Kidney (tissue), 14 donors: ENCODE results near the gene EDEM1. TPM values are rescaled to one million over a fixed set of nuclear protein-coding genes. Genes with fewer than 3 reads are reported as not detected.

ENCODE experiments used
- DNase-seq, 5 donors: peaks; one replicate each; pipeline ENCODE4 v3.0.0-alpha.2; 2013 to 2020
- FAIRE-seq: peaks from 2 replicates; lab custom pipeline; 2012; peaks lifted over from hg19 to GRCh38; lab: Jason Lieb, UNC
- H3K27ac ChIP-seq, 2 donors: one replicate each; pipeline ENCODE4 v1.7.0; 2013; ENCODE audit warnings: low read depth in 2 of 2, low read length in 2 of 2, inconsistent platforms in 1 of 2
- H3K27me3 ChIP-seq: one replicate; pipeline ENCODE4 v1.7.1; 2013; ENCODE audit warnings: low read length, inconsistent platforms; ENCODE audit not compliant: control insufficient read depth, insufficient read depth
- H3K36me3 ChIP-seq, 3 donors: one replicate each; pipeline versions ENCODE4 v1.7.0 to v1.7.1; 2013; ENCODE audit warnings: low read length in 3 of 3, control low read depth in 1 of 3, inconsistent platforms in 1 of 3; ENCODE audit not compliant: insufficient read depth in 3 of 3, control insufficient read depth in 2 of 3
- H3K4me1 ChIP-seq, 3 donors: one replicate each; pipeline versions ENCODE4 v1.7.0 to v1.7.1; 2013; ENCODE audit warnings: low read length in 3 of 3, inconsistent platforms in 1 of 3, low read depth in 1 of 3; ENCODE audit not compliant: control insufficient read depth in 2 of 3, insufficient read depth in 2 of 3
- H3K4me3 ChIP-seq, 3 donors: one replicate each; pipeline versions ENCODE4 v1.7.0 to v1.8.1; 2013; ENCODE audit warnings: low read length in 3 of 3, control low read depth in 1 of 3, inconsistent platforms in 1 of 3
- H3K9ac ChIP-seq, 3 donors: one replicate each; pipeline versions ENCODE4 v1.7.0 to v1.7.1; 2013; ENCODE audit warnings: low read length in 3 of 3, control low read depth in 1 of 3, inconsistent platforms in 1 of 3
- H3K9me3 ChIP-seq, 3 donors: one replicate each; pipeline versions ENCODE4 v1.7.0 to v1.7.1; 2013; ENCODE audit warnings: low read length in 3 of 3, control low read depth in 1 of 3, inconsistent platforms in 1 of 3; ENCODE audit not compliant: control insufficient read depth in 2 of 3, insufficient read depth in 1 of 3
- CTCF ChIP-seq: IDR thresholded peaks from 3 replicates; pipeline ENCODE4 v1.5.1; 2012; ENCODE audit warnings: mild to moderate bottlenecking, moderate library complexity, borderline replicate concordance; ENCODE audit not compliant: insufficient read depth; ENCODE audit errors: extremely low read depth
- intact Hi-C: fragments of 100-400 bp; cut with DNase I; formaldehyde crosslinking; loops from one replicate; pipeline ENCODE4 v1.11.1; 2022
- polyA plus RNA-seq: library from polyadenylated mRNA; stranded (reverse); fragments of 350-450 nt; fragmentation: Illumina TruSeq; extraction: RNeasy Lipid Tissue Mini Kit (QIAGEN cat#74804); gene quantifications from one replicate; pipeline ENCODE4 v1.2.3, GENCODE V29; 2014; ENCODE audit warnings: low read depth, low replicate concordance; ENCODE audit not compliant: insufficient read depth
- total RNA-seq: library from RNA; stranded (reverse); fragmentation: NEBNext Ultra II Directional; extraction: Animal tissue kit (Norgen Biotek cat#: 25700); gene quantifications from one replicate; pipeline ENCODE4 v1.2.1, GENCODE V29; 2021
- donor health status: control.
- donor health status: control.
- donor health status: control.
- donor health status: control.
- donor health status: control.
- donor health status: DM: yes; HTN: yes; CAD: no.
- donor health status: Normal renal cell carcinoma (clear cell type).

EDEM1 gene
- total and polyA plus RNA-seq, 2 donors from 2014 or later = 5.5 to 47.5 TPM

- intact Hi-C loops = loop anchor here (10.0 kb wide), 1 partner anchor 55 kb away; no protein-coding TSS in a partner anchor
- H3K4me3 ChIP-seq = peak overlapping the region in 2 of 3 donors; percentile 17 to 21
- no peaks in the 10 kb centered on the region for H3K9me3 ChIP-seq
- H3K27ac ChIP-seq = no peak overlapping the region
- H3K4me1 ChIP-seq = peaks cover 0 to 12% (median 4%) of the 10 kb centered on the region in 3 donors
- TF ChIP-seq CTCF = no peak
- H3K9ac ChIP-seq = no peak overlapping the region
- DNase-seq (no peak), FAIRE-seq (no peak)
- H3K36me3 ChIP-seq = peaks cover 0 to 3% (median 0%) of the 10 kb centered on the region in 3 donors
- H3K27me3 ChIP-seq = no peaks in the 10 kb centered on the region
Measured at GRCh38 chr3:5190147-5190791, 2.8 kb downstream of the EDEM1 start.

GRCh38 chr3:5191555-5192304 lies 4.2 kb downstream of the EDEM1 start:
- FAIRE-seq (no peak), DNase-seq (no peak)
- H3K27me3 ChIP-seq = no peaks in the 10 kb centered on the region
- no peaks in the 10 kb centered on the region for H3K9me3 ChIP-seq
- peaks cover 0 to 3% (median 0%) of the 10 kb centered on the region in 3 donors for H3K36me3 ChIP-seq
- no peak overlapping the region for H3K9ac ChIP-seq
- peaks cover 0 to 12% (median 4%) of the 10 kb centered on the region in 3 donors for H3K4me1 ChIP-seq
- H3K27ac ChIP-seq = no peak overlapping the region
- intact Hi-C loops = loop anchor here (10.0 kb wide), 1 partner anchor 57 kb away; no protein-coding TSS in a partner anchor
- TF ChIP-seq CTCF = no peak
- H3K4me3 ChIP-seq = no peak overlapping the region

- no peak for TF ChIP-seq CTCF
- intact Hi-C loops = loop anchor here (10.0 kb wide), 1 partner anchor 58 kb away; no protein-coding TSS in a partner anchor
Measured at GRCh38 chr3:5192571-5193365, 5.3 kb downstream of the EDEM1 start.

More at GRCh38 chr3:5192571-5193365, 5.3 kb downstream of the EDEM1 start:
- Histone ChIP-seq H3K4me1 (peaks cover 0 to 12% (median 4%) of the 10 kb centered on the region in 3 donors), H3K9ac (no peak overlapping the region), H3K27ac (no peak overlapping the region), H3K27me3 (no peaks in the 10 kb centered on the region), H3K36me3 (peaks cover 0 to 3% (median 0%) of the 10 kb centered on the region in 3 donors), H3K9me3 (no peaks in the 10 kb centered on the region), H3K4me3 (no peak overlapping the region)
- no peak for DNase-seq
- no peak for FAIRE-seq
